CD4-positive, alpha-beta T cell (primary cell): ENCODE results near the gene H2BW1. TPM values are rescaled to one million over a fixed set of nuclear protein-coding genes. Genes with fewer than 3 reads are reported as not detected.

Experiments
- ATAC-seq: fragments of 200-7000 bp; cut with Tn5 transposase; one replicate; pipeline ENCODE4 v1.10.0; 2022; ENCODE audit warnings: mild to moderate bottlenecking; ENCODE audit not compliant: poor library complexity
- CTCF ChIA-PET: fragments of 350-600 bp; sonication (Branson Sonifier 250); formaldehyde crosslinking; loops from one replicate; lab custom pipeline; 2021; ENCODE audit warnings: antibody characterized with exemption, inconsistent platforms; lab: Charles Lee
- POLR2A ChIA-PET: fragments of 350-600 bp; sonication (Branson Sonifier 250); formaldehyde crosslinking; loops from one replicate; lab custom pipeline; 2021; ENCODE audit warnings: antibody characterized with exemption, inconsistent platforms; lab: Charles Lee
- DNase-seq, 14 experiments: peaks; one replicate each; pipeline ENCODE4 v3.0.0-alpha.2; 2013 to 2020; ENCODE audit warnings: mixed read lengths in 2 of 14
- H3K27ac ChIP-seq, 2 donors: one replicate each; pipeline versions ENCODE4 v1.5.1 to v1.7.0; 2013; ENCODE audit warnings: low read length in 2 of 2, low read depth in 1 of 2, mild to moderate bottlenecking in 1 of 2
- H3K27me3 ChIP-seq, 2 experiments: 1 replicate in 1 of 2; 2 replicates in 1 of 2; pipeline versions ENCODE4 v1.6.1 to v1.7.0; 2013; ENCODE audit warnings: low read length in 2 of 2, control low read depth in 1 of 2, mild to moderate bottlenecking in 1 of 2, moderate library complexity in 1 of 2; ENCODE audit not compliant: insufficient read depth in 2 of 2, control insufficient read depth in 1 of 2
- H3K36me3 ChIP-seq: one replicate; pipeline ENCODE4 v1.6.1; 2013; ENCODE audit warnings: low read length, control low read depth; ENCODE audit not compliant: insufficient read depth
- H3K4me1 ChIP-seq: one replicate; pipeline ENCODE4 v1.6.1; 2013; ENCODE audit warnings: low read length, control low read depth; ENCODE audit not compliant: insufficient read depth
- H3K4me3 ChIP-seq: one replicate; pipeline ENCODE4 v1.5.1; 2013; ENCODE audit warnings: mild to moderate bottlenecking, low read length, moderate library complexity
- H3K9me3 ChIP-seq, 2 experiments: 1 replicate in 1 of 2; 2 replicates in 1 of 2; pipeline versions ENCODE4 v1.6.1 to v1.7.0; 2013; ENCODE audit warnings: low read length in 2 of 2, mild to moderate bottlenecking in 2 of 2, control low read depth in 1 of 2, moderate library complexity in 1 of 2; ENCODE audit not compliant: control insufficient read depth in 1 of 2, insufficient read depth in 1 of 2
- H3K27ac Mint-ChIP-seq: one replicate; pipeline ENCODE4 v1.8.0; 2020; ENCODE audit warnings: mixed read lengths
- H3K27me3 Mint-ChIP-seq: one replicate; pipeline ENCODE4 v1.8.0; 2021; ENCODE audit warnings: mixed read lengths
- H3K36me3 Mint-ChIP-seq: one replicate; pipeline ENCODE4 v1.8.0; 2021; ENCODE audit warnings: low read depth, mixed read lengths
- H3K4me1 Mint-ChIP-seq: one replicate; pipeline ENCODE4 v1.8.0; 2021; ENCODE audit warnings: low read depth, mixed read lengths
- H3K4me3 Mint-ChIP-seq: one replicate; pipeline ENCODE4 v1.8.0; 2020; ENCODE audit warnings: mild to moderate bottlenecking, mixed read lengths
- H3K9me3 Mint-ChIP-seq: one replicate; pipeline ENCODE4 v1.8.0; 2020; ENCODE audit warnings: mixed read lengths
- intact Hi-C, 2 experiments: fragments of 100-400 bp; cut with DNase I in 1 of 2; cut with micrococcal nuclease in 1 of 2; formaldehyde crosslinking; loops; one replicate each; pipeline versions ENCODE4 v1.15.1 to v1.9.0; 2023 to 2025; cut with DNase I, micrococcal nuclease
- total RNA-seq, 174 experiments: library from RNA in 2 of 174; stranded (reverse) in 2 of 174; gene quantifications; one replicate each; pipeline ENCODE4 v1.2.3 and lab custom pipeline; 2021 to 2026
- TF ChIP-seq, protein P1 (sequence below): fragments of 200-600 bp; IDR thresholded peaks from one replicate; pipeline ENCODE4 v1.8.0; 2022; ENCODE audit warnings: antibody characterized with exemption, mild to moderate bottlenecking

The H2BW1 gene
- total RNA-seq, 2 experiments from 2014 or later = not detected

DNA sequence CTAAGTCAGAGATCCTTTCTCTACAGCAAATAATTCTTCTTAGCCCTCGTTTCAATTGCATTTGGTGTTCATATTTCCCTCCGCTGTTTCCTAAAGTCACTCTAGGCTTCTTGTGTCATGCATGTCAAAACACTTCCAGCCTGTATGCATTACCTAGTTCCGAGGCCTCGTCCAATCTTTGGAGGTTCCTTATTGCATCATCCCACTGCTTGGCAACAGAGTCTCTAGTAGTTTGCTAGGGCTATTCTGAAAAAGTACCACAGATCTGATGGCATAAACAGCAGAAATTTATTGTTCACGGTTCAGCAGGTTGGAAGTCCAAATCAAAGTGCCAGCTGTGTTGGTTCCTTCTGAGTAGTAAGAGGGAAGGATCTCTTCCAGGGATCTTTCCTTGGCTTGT is 32.1 kb upstream of the H2BW1 start:
- intact Hi-C loops = no loop called here
- Mint-ChIP-seq H3K9me3 (no peaks in the 10 kb centered on the region), H3K4me1 (no peaks in the 10 kb centered on the region), H3K4me3 (no peak overlapping the region), H3K27me3 (peaks cover 12% of the 10 kb centered on the region), H3K36me3 (no peaks in the 10 kb centered on the region), H3K27ac (no peak overlapping the region)
- ATAC-seq (no peak), DNase-seq (no peak)
- CTCF ChIA-PET = no interaction called here
- H3K4me1 ChIP-seq = no peaks in the 10 kb centered on the region
- POLR2A ChIA-PET = no interaction called here
- no peaks in the 10 kb centered on the region for H3K36me3 ChIP-seq
- H3K27me3 ChIP-seq = no peaks in the 10 kb centered on the region
- TF ChIP-seq, protein P1, sequence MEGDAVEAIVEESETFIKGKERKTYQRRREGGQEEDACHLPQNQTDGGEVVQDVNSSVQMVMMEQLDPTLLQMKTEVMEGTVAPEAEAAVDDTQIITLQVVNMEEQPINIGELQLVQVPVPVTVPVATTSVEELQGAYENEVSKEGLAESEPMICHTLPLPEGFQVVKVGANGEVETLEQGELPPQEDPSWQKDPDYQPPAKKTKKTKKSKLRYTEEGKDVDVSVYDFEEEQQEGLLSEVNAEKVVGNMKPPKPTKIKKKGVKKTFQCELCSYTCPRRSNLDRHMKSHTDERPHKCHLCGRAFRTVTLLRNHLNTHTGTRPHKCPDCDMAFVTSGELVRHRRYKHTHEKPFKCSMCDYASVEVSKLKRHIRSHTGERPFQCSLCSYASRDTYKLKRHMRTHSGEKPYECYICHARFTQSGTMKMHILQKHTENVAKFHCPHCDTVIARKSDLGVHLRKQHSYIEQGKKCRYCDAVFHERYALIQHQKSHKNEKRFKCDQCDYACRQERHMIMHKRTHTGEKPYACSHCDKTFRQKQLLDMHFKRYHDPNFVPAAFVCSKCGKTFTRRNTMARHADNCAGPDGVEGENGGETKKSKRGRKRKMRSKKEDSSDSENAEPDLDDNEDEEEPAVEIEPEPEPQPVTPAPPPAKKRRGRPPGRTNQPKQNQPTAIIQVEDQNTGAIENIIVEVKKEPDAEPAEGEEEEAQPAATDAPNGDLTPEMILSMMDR = no peak
- no peak overlapping the region for H3K27ac ChIP-seq
- no peaks in the 10 kb centered on the region for H3K9me3 ChIP-seq
- H3K4me3 ChIP-seq = no peak overlapping the region

DNA sequence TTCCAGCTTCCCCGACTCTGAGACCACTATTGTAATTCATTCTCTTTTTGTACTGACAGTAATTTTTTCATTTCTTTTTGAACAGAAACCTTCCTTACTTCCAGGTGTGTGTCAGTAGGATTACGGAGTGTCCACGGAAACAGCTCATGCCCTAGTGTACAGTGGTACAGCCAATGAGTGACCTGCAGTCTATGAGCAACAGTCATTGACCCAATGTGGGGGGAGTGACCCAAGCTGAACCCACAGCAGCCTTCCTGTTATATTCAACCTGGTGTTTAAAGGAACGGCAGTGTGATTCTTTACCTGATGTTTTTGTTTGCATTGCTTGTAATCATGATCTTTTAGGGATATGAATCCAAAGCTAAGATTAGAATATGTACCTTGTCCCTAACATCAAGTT is 27.5 kb upstream of the H2BW1 start:
- Mint-ChIP-seq H3K27ac (no peak overlapping the region), H3K4me1 (no peaks in the 10 kb centered on the region), H3K9me3 (no peaks in the 10 kb centered on the region), H3K36me3 (no peaks in the 10 kb centered on the region), H3K27me3 (peaks cover 36% of the 10 kb centered on the region), H3K4me3 (no peak overlapping the region)
- no peak overlapping the region for H3K4me3 ChIP-seq
- H3K36me3 ChIP-seq = no peaks in the 10 kb centered on the region
- H3K4me1 ChIP-seq = no peaks in the 10 kb centered on the region
- intact Hi-C loops = no loop called here
- DNase-seq (no peak), ATAC-seq (no peak)
- peaks cover 0 to 3% of the 10 kb centered on the region in 2 experiments for H3K27me3 ChIP-seq
- TF ChIP-seq, protein P1 = no peak
- H3K9me3 ChIP-seq = no peaks in the 10 kb centered on the region
- CTCF ChIA-PET = no interaction called here
- H3K27ac ChIP-seq = no peak overlapping the region
- POLR2A ChIA-PET = no interaction called here

DNA sequence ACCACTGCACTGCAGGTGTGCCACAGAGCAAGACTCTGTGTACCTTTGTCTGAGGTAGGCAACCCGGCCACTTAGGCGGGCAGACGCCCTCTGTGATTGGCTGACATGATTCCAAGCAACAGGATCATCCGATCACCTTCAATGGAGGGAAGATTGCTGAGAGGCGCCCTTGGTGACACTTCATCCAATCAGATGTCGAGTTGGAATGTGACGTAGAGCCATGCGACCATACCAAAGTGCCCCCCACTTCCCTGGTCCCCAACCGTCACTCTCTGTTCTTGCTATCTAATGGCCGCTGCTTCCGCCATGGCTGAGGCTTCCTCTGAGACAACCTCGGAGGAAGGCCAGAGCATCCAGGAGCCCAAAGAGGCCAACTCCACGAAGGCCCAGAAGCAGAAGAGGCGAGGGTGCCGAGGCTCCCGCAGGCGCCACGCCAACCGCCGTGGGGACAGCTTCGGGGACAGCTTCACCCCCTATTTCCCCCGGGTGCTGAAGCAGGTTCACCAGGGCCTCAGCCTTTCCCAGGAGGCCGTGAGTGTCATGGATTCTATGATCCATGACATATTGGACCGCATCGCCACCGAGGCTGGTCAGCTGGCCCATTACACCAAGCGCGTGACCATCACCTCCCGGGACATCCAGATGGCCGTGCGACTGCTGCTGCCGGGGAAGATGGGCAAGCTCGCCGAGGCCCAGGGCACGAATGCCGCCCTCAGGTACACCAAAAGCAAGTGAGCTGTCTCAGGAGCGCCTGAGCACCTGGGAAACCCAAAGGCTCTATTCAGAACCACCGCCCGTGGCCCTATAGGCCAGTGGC is 26.4 kb upstream of the H2BW1 start, which contains the start of gene H2BW2:
Gene H2BW2 (plus strand): TSS at position 268 of the 817 bp plus-strand sequence. CDS start 39 bp downstream, at position 307.
- H3K27me3 ChIP-seq = peaks cover 0 to 3% of the 10 kb centered on the region in 2 experiments
- ATAC-seq = no peak
- no peak within 1 kb of the TSS for H3K27ac ChIP-seq
- ChIA-PET CTCF (no interaction called here), POLR2A (interaction anchor here (0.5 kb wide), 1 partner anchor 13 kb away, joined by 3 read pairs; no protein-coding TSS in a partner anchor)
- H3K27me3 Mint-ChIP-seq = peaks cover 43% of the 10 kb centered on the region
- no peak within 1 kb of the TSS for H3K4me3 ChIP-seq
- H3K4me1 Mint-ChIP-seq = no peaks in the 10 kb centered on the region
- intact Hi-C loops = no loop called here
- DNase-seq = no peak
- no peaks in the 10 kb centered on the region for H3K36me3 Mint-ChIP-seq
- H3K4me3 Mint-ChIP-seq = no peak within 1 kb of the TSS
- TF ChIP-seq, protein P1 = no peak
- no peak within 1 kb of the TSS for H3K27ac Mint-ChIP-seq
- H3K4me1 ChIP-seq = no peaks in the 10 kb centered on the region
- H3K36me3 ChIP-seq = no peaks in the 10 kb centered on the region
- H3K9me3 Mint-ChIP-seq = no peaks in the 10 kb centered on the region
- H3K9me3 ChIP-seq = no peaks in the 10 kb centered on the region
